Astrocyte of the cerebellum (primary cell): ENCODE measurements around the gene EDARADD.
"Not testable (repeated sequence)": the region's sequence is repeated elsewhere in the genome, so short reads cannot be mapped to it uniquely, and the experiment has no call there.

Experiments used
- DNase-seq: peaks from one replicate; pipeline ENCODE4 v3.0.0-alpha.2; 2011; ENCODE audit warnings: low read depth
- H3K4me3 ChIP-seq: 2 replicates; pipeline ENCODE4 v1.5.1; 2011; ENCODE audit warnings: mild to moderate bottlenecking, low read depth, low read length, moderate library complexity
- CTCF ChIP-seq: IDR thresholded peaks from 2 replicates; pipeline ENCODE4 v1.5.1; 2012; ENCODE audit warnings: low read length, low read depth, moderate library complexity, mild to moderate bottlenecking; ENCODE audit errors: missing control alignments
- in situ Hi-C: cut with HindIII; loops from 2 replicates; pipeline ENCODE4 v1.10.0; 2017; ENCODE audit warnings: low sequenced_read_pairs

EDARADD gene

DNA sequence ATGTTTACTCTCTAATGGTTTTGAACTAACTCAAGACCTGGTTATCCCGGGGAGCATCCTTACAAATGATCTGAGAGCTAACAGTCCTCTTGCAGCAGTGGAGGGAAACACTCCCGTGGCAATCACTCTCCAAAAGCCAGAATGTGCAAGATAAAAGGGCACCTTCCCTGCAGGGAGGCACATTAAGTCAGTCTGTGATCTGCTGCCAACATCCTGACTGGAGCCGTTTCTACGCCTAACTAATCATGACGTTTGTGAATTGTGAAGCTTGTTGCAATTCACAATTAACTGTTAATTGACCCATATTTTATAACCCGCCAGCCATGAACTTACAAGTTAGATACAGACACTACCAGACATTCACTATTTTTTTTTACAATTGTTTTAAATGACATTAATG is 77.6 kb downstream of the EDARADD start:
- no peak for DNase-seq
- no peak for TF ChIP-seq CTCF
- no peak overlapping the region for H3K4me3 ChIP-seq
- in situ Hi-C loops, result no loop called here

DNA sequence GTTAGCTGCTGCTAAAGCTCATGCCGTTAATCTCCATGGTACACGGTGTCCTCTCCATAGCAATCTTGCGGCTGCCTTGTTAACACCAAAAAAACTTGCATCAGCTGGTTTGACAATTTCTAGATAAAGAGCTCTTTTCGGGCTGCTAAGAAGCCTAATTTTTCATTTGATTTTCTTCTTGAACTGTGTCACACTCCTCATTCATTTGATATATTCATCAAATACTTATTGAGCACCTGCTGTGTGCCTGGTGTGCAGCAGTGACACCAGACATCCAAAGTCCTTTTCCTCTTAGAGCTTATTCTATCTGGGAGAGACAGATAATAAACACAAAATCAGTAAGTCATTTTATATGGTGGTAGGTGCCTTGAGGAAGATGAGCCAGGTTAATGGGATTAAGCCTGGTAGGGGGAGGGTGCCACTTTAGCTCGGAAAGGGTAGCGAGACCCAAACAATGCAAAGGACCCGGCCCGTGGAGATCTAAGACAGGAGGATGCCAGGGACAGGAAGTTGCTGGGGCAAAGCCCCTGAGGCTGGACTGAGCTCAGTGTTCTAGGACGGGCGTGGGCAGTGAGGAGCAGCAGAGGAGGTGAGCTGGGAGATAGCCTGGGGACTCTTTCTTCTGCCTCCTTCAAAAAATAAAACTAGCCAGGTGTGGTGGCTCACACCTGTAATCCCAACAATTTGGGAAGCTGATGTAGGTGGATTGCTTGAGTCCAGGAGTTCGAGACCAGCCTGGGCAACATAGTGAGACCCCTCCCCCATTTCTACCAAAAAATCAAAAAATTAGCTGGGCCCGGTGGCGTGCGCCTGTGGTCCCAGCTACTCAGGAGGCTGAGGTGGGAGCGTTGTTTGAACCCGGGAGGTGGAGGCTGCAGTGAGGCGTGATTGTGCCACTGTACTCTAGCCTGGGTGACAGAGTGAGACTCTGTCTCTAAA is 79.0 kb downstream of the EDARADD start:
- in situ Hi-C loops, result no loop called here
- TF ChIP-seq CTCF, result no peak
- no peak for DNase-seq
- no peak overlapping the region for H3K4me3 ChIP-seq

DNA sequence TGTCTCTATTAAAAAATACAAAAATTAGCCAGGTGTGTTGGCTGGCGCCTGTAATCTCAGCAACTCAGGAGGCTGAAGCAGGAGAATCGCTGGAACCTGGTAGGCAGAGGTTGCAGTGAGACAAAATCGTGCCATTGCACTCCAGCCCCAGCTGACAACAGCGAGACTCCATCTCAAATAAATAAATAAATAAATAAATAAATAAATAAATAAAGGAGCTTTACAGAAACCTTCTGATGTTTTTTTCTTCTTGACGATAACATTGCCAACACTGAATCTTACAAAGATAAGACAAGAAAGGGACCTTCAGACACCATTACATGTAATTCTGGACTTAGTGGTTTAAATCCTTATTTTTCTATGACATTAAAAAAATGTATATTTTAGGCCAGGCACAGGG is 81.9 kb downstream of the EDARADD start:
- TF ChIP-seq CTCF, result no peak
- DNase-seq, result no peak
- in situ Hi-C loops, result no loop called here

DNA sequence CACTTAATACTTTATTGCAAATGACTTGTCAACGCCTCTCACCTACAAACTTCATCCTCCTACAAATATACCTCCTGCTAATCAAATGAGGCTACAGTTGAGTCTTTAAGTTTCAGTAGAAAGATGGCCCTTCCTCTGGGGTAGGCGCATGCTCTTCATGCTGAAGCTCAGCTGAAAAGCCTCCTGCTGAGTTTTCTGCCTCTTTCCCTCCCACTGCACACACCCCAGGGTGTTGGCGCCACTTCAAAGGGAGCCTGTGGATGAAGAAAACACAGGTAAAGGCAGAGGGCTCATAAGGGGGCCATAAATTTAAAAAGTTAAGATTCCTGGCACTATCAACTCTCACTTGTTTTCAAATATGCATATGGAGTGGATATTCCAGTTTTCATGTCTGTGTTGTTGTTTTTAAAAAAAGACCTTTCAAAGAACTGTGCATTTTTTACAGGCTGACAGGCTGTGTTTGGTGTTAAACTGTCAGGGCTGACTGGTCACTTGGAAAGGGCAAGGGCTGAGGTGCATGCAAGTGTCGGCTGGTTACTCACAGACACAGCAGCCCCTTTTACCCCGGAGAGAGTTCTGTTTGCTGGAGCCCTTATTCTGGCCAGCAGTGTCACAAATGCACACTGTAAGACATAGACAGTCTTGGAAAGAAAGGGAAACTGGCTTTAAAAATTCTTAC is 86.8 kb downstream of the EDARADD start:
- no peak for TF ChIP-seq CTCF
- no peak overlapping the region for H3K4me3 ChIP-seq
- no peak for DNase-seq
- in situ Hi-C loops, result no loop called here

More for the DNA sequence above, 81.9 kb downstream of the EDARADD start:
- H3K4me3 ChIP-seq, result no peak overlapping the region

DNA sequence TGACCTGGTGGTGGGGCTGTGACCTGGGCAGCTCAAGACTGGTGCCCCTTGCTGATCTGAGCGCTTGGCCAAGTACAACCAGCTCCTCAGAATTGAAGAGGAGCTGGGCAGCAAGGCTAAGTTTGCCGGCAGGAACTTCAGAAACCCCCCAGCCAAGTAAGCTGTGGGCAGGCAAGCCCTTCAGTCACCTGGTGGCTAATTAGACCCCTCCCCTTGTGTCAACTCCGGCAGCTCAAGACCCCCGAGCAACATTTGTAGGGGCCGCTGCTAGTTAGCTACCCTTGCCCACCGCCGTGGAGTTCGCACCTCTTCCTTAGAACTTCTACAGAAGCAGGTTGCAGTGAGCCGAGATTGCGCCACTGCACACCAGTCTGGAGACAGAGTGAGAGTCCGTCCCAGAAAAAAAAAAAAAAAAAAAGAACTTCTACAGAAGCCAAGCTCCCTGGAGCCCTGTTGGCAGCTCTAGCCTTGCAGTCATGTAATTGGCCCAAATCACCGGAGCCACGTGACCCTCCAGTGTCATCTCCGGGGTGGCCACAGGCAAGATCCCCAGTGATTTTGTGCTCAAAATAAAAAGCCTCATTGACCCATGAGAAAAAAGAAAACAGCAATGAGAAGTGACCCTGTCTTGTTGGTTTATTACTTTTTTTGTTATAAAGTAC is 90.4 kb downstream of the EDARADD start:
- H3K4me3 ChIP-seq, result no peak overlapping the region
- TF ChIP-seq CTCF, result no peak
- DNase-seq, result no peak
- in situ Hi-C loops, result no loop called here

- TF ChIP-seq CTCF, result no peak
- in situ Hi-C loops, result no loop called here
- DNase-seq, result no peak
These were observed 92.4 kb downstream of the EDARADD start for GRCh38 chr1:236486356-236487002.

GRCh38 chr1:236489161-236489560 is 95.1 kb downstream of the EDARADD start:
- DNase-seq, H3K4me3 ChIP-seq, in situ Hi-C loops: not testable (repeated sequence)

More at GRCh38 chr1:236486356-236487002, 92.4 kb downstream of the EDARADD start:
- H3K4me3 ChIP-seq, result no peak overlapping the region
